IPS-NIHi11 (cell line): Measurements from ENCODE around the gene TAOK3.
"Not testable (repeated sequence)": the region's sequence is repeated elsewhere in the genome, so short reads cannot be mapped to it uniquely, and the experiment has no call there.

Experiments used
- DNase-seq: peaks from one replicate; pipeline ENCODE4 v3.0.0; 2012; ENCODE audit warnings: mixed read lengths, low spot score

Gene TAOK3

GRCh38 chr12:118373616-118374015 is 909 bp upstream of the TAOK3 start:
- no peak for DNase-seq

GRCh38 chr12:118371321-118372282 is 1.1 kb downstream of the TAOK3 start:
- peak; percentile 23 for DNase-seq

DNA sequence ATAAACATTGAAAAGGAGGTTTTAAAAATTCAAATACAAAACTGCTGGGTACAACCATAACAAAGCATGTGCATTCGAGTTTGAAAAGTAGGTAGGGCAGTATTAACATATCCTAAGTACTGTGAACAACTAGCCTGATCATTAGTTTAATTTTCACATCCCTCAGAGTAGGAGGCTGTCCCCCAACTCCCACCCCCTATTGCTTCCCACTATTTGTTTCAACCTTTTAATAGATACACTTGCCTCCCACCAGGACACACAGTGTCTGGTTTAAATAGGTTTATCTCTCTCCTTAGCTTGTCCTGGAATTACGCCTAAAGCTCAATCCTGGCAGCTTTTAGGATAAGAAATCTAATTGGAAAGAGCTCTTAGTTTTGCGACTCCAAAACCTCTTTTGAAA is 2.1 kb downstream of the TAOK3 start:
- DNase-seq = no peak

- DNase-seq = no peak
These were observed 3.9 kb downstream of the TAOK3 start for GRCh38 chr12:118368821-118369220.

- DNase-seq = no peak
These were observed 10.8 kb downstream of the TAOK3 start for GRCh38 chr12:118361889-118362288.

DNA sequence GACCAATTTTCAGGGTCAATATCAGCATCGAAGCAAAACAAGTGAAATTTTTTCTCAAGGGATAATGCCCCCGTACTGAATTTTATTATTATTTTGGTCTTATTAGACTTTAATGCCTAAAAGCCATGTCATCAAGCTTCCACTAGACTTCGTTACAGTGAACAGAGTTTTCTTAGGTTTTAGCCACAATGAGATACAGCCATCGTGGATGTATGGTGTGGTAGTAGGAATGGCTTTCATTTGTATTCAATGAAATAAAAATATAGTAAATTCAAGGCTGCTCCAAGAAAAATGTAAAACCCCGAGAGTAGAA is 11.7 kb downstream of the TAOK3 start:
- no peak for DNase-seq

- DNase-seq = no peak
These were observed 13.2 kb downstream of the TAOK3 start for GRCh38 chr12:118359541-118359915.

- no peak for DNase-seq
These were observed 13.8 kb downstream of the TAOK3 start for GRCh38 chr12:118358612-118359540.

- DNase-seq = no peak
These were observed 14.7 kb downstream of the TAOK3 start for GRCh38 chr12:118358008-118358359.

DNA sequence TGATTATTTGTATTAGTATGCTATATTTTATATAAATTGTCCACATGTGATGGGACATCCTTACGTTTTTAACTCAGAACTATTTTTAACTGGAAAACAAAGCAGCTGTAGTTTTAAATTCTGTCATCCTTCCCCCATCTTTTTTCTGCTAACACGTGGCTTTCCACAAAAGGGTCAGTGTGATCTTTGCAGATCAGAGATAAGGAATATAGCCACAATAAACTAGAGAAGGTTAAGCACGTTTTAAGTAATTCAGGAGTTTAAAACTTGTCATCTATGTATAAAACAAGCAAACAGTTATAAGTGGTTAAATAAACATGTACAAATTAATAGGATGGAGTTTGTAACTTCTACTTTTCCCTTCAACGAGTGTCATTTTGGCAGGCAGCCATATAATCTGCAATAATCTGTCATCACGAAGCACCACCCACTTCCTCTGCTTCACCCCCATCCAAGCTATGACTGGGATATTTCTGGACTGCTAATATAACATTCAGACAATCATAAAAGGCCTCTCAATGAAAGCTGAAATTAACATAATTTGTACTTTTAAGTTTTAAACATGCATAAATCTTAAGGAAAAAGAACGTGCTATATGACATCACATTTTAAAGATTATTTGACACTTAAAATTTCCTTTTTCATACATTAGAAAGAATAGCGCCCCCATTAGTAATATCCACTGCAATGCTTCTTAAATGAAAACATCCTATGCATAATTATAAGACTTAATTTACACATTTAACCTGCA is 15.3 kb downstream of the TAOK3 start:
- no peak for DNase-seq

GRCh38 chr12:118356809-118357256 is 15.9 kb downstream of the TAOK3 start:
- DNase-seq = no peak

DNA sequence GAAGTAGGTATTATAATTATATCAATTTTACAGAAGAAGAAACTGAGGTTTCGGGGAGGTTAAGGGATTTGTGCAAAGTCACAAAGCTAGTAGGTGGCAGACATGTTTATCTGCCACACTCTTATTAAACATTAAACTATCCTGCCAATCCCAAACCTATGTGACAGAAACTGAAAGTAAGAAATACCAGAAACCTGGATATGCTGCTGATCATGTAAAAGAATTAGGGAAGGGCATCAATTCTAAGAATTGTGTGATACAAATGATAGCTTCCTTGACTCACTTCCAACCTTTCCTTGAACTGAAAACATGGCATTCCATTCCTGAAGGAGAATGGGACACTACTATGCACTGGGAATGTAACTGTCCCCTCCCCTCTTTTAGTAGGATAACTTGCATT is 16.9 kb downstream of the TAOK3 start:
- no peak for DNase-seq

- no peak for DNase-seq
These were observed 17.8 kb downstream of the TAOK3 start for GRCh38 chr12:118354903-118355302.

- not testable (repeated sequence) for DNase-seq
These were observed 18.2 kb downstream of the TAOK3 start for GRCh38 chr12:118354503-118354902.

GRCh38 chr12:118353721-118354120 is 19.0 kb downstream of the TAOK3 start:
- no peak for DNase-seq

DNA sequence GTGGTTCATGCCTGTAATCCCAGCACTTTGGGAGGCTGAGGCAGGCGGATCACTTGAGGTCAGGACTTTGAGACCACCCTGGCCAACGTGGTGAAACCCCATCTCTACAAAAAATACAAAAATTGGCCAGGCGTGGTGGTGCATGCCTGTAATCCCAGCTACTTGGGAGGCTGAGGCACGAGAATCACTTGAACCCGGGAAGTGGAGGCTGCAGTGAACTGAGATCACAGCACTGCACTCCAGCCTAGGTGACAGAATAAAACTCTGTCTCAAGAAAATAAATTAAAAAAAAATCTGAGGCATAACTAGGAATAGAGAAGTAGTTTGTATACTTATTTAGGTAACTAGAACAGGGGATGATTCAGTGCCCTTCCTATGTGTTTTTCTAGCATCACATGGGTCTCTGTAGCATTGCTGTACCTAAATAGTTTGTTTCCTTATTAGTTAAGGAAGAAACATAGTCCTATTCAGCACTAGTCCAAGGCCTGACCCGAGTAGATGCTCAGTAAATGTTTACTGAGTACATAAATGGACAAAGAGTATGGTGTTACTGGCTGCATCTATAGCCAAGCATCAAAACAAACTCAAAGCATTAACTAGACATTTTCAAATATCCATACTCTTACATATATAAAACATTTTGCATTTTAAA is 21.7 kb downstream of the TAOK3 start:
- DNase-seq = no peak

DNA sequence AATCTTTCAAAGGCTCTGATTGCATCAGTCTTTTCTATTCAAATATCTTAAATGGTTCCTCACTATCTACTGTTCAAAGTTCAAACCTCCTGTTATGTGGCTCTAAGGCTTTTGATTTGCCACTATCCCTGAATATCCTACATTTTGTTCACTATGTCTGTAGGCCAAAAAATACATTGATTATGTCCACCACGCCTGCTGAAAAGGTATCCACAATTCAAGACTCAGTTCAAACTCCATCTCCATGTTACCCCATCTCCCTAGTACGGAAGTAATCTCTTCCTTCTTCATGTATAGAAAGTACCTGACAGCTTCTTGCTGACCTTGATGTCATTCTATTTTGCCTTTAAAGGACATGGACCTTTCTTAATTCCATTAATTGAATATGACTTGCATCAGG is 24.8 kb downstream of the TAOK3 start:
- no peak for DNase-seq

DNA sequence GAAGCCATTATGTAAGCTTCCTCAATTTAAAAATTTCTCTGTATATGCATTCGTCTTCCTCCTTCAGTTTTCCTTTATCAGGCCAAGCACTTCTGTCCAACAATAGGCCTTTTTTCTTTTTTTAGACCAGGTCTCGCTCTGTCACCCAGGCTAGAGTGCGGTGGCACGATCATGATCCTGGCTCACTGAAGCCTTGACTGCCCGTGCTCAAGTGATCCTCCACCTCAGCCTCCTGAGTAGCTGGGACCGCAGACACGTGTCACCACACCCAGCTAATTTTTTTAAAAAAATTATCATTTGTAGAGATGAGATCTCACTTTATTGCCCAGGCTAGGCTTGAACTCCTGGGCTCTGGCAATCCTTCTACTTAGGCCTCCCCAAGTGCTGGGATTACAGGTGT is 25.8 kb downstream of the TAOK3 start:
- no peak for DNase-seq

DNA sequence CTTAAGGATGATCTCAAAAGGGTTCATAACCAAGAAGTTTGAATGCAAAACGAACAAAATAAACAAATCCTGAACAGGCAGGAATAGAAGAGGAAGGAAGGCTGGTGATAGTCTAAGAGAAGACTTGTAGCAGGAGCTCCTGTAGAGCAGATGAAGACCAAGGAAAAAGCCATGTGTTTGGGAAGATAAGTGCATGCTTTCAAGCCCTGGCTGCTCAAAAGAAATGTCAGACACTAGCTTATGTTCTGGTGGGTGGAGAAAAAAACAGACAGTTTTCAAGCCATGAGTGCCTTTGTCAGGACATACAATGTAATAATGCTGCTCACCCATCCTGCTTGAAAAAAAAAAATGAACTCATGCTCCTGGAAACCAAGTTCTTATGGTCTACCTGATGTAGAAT is 27.4 kb downstream of the TAOK3 start:
- no peak for DNase-seq

DNA sequence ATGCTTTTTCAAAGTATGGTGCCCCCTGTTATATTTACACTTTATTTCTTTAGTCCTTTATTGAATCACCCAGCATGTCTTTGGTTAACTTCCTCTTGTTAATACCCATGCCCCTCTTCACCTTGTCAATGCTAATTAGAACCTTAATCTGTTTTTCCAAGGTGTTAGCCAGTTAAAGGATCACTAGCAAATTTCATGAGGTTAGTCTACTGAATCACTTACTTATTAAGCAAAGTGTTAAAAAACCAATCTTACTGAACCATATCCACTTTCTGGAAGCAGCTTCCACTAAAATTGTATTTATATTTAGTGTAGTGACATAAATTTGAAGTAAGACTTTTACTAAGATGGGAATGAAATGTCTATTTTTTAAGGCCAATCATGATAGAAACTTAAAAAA is 27.9 kb downstream of the TAOK3 start:
- no peak for DNase-seq

GRCh38 chr12:118342090-118342489 is 30.6 kb downstream of the TAOK3 start:
- no peak for DNase-seq
